Measurements from ENCODE around the gene ZMAT3.

The ZMAT3 gene

GRCh38 chr3:179029096-179029495 is 42.5 kb downstream of the ZMAT3 start:
- no peaks in the 10 kb centered on the region for H3K27me3 ChIP-seq (ENCODE audit: insufficient read depth, poor library complexity, severe bottlenecking)
- no peak overlapping the region for H3K27ac ChIP-seq (replicated peaks)
- no peak overlapping the region for H3K4me3 ChIP-seq (replicated peaks; ENCODE audit: insufficient read depth, low read length)
- no peak for TF ChIP-seq GABPA (IDR thresholded peaks at IDR 0.05; ENCODE audit: low read depth)
- no peak for TF ChIP-seq SPI1 (IDR thresholded peaks at IDR 0.05; ENCODE audit: borderline replicate concordance, low read depth)
- no peak for TF ChIP-seq POLR2AphosphoS5 (IDR thresholded peaks at IDR 0.05; ENCODE audit: low read depth)
- TF ChIP-seq, protein P1, sequence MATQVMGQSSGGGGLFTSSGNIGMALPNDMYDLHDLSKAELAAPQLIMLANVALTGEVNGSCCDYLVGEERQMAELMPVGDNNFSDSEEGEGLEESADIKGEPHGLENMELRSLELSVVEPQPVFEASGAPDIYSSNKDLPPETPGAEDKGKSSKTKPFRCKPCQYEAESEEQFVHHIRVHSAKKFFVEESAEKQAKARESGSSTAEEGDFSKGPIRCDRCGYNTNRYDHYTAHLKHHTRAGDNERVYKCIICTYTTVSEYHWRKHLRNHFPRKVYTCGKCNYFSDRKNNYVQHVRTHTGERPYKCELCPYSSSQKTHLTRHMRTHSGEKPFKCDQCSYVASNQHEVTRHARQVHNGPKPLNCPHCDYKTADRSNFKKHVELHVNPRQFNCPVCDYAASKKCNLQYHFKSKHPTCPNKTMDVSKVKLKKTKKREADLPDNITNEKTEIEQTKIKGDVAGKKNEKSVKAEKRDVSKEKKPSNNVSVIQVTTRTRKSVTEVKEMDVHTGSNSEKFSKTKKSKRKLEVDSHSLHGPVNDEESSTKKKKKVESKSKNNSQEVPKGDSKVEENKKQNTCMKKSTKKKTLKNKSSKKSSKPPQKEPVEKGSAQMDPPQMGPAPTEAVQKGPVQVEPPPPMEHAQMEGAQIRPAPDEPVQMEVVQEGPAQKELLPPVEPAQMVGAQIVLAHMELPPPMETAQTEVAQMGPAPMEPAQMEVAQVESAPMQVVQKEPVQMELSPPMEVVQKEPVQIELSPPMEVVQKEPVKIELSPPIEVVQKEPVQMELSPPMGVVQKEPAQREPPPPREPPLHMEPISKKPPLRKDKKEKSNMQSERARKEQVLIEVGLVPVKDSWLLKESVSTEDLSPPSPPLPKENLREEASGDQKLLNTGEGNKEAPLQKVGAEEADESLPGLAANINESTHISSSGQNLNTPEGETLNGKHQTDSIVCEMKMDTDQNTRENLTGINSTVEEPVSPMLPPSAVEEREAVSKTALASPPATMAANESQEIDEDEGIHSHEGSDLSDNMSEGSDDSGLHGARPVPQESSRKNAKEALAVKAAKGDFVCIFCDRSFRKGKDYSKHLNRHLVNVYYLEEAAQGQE (IDR thresholded peaks at IDR 0.05; ENCODE audit: insufficient replicate concordance, low read depth), result no peak
- TF ChIP-seq, protein P2, sequence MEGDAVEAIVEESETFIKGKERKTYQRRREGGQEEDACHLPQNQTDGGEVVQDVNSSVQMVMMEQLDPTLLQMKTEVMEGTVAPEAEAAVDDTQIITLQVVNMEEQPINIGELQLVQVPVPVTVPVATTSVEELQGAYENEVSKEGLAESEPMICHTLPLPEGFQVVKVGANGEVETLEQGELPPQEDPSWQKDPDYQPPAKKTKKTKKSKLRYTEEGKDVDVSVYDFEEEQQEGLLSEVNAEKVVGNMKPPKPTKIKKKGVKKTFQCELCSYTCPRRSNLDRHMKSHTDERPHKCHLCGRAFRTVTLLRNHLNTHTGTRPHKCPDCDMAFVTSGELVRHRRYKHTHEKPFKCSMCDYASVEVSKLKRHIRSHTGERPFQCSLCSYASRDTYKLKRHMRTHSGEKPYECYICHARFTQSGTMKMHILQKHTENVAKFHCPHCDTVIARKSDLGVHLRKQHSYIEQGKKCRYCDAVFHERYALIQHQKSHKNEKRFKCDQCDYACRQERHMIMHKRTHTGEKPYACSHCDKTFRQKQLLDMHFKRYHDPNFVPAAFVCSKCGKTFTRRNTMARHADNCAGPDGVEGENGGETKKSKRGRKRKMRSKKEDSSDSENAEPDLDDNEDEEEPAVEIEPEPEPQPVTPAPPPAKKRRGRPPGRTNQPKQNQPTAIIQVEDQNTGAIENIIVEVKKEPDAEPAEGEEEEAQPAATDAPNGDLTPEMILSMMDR (IDR thresholded peaks at IDR 0.05; ENCODE audit: insufficient read depth, low read length), result no peak
- no peak for DNase-seq (ENCODE audit: low read depth in 1 of 2, low spot score in 1 of 2)

DNA sequence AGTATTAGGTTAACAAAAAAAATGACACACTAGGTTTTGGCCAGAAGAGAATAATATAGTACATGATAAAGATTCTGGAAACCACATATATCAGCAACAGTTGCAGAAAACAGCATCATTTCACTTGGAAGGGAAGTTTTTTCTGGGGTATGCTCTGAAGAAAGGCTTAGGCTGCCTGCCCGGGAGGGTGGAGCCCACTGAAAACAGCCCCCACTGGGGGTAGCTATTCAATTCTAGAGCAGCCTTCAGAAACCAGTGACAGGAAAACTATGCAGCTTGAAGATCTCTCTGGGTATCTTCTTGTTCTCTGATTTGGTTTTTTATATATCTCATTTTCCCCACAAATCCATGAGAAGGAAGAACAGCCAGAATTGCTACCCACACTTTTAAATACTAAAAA is 43.2 kb downstream of the ZMAT3 start:
- Histone ChIP-seq H3K4me3 (replicated peaks; ENCODE audit: insufficient read depth, low read length) (no peak overlapping the region), H3K27ac (replicated peaks) (no peak overlapping the region), H3K27me3 (ENCODE audit: insufficient read depth, poor library complexity, severe bottlenecking) (no peaks in the 10 kb centered on the region)
- TF ChIP-seq POLR2AphosphoS5 (IDR thresholded peaks at IDR 0.05; ENCODE audit: low read depth) (no peak), SPI1 (IDR thresholded peaks at IDR 0.05; ENCODE audit: borderline replicate concordance, low read depth) (no peak), GABPA (IDR thresholded peaks at IDR 0.05; ENCODE audit: low read depth) (no peak)
- TF ChIP-seq, protein P1 (IDR thresholded peaks at IDR 0.05; ENCODE audit: insufficient replicate concordance, low read depth), result no peak
- TF ChIP-seq, protein P2 (IDR thresholded peaks at IDR 0.05; ENCODE audit: insufficient read depth, low read length), result no peak
- DNase-seq (ENCODE audit: low read depth in 1 of 2, low spot score in 1 of 2), result no peak

- TF ChIP-seq, protein P2 (IDR thresholded peaks at IDR 0.05; ENCODE audit: insufficient read depth, low read length), result no peak
- no peak for TF ChIP-seq GABPA (IDR thresholded peaks at IDR 0.05; ENCODE audit: low read depth)
- TF ChIP-seq SPI1 (IDR thresholded peaks at IDR 0.05; ENCODE audit: borderline replicate concordance, low read depth), result no peak
- TF ChIP-seq, protein P1 (IDR thresholded peaks at IDR 0.05; ENCODE audit: insufficient replicate concordance, low read depth), result no peak
- no peak for TF ChIP-seq POLR2AphosphoS5 (IDR thresholded peaks at IDR 0.05; ENCODE audit: low read depth)
- Histone ChIP-seq H3K27me3 (ENCODE audit: insufficient read depth, poor library complexity, severe bottlenecking) (no peaks in the 10 kb centered on the region), H3K27ac (replicated peaks) (no peak overlapping the region), H3K4me3 (replicated peaks; ENCODE audit: insufficient read depth, low read length) (no peak overlapping the region)
- no peak for DNase-seq (ENCODE audit: low read depth in 1 of 2, low spot score in 1 of 2)
These were observed 44.2 kb downstream of the ZMAT3 start for GRCh38 chr3:179027326-179027900.
